Measurements from ENCODE around the gene GRHL3.
"Not testable (repeated sequence)": the region's sequence is repeated elsewhere in the genome, so short reads cannot be mapped to it uniquely, and the experiment has no call there.

Gene GRHL3

DNA sequence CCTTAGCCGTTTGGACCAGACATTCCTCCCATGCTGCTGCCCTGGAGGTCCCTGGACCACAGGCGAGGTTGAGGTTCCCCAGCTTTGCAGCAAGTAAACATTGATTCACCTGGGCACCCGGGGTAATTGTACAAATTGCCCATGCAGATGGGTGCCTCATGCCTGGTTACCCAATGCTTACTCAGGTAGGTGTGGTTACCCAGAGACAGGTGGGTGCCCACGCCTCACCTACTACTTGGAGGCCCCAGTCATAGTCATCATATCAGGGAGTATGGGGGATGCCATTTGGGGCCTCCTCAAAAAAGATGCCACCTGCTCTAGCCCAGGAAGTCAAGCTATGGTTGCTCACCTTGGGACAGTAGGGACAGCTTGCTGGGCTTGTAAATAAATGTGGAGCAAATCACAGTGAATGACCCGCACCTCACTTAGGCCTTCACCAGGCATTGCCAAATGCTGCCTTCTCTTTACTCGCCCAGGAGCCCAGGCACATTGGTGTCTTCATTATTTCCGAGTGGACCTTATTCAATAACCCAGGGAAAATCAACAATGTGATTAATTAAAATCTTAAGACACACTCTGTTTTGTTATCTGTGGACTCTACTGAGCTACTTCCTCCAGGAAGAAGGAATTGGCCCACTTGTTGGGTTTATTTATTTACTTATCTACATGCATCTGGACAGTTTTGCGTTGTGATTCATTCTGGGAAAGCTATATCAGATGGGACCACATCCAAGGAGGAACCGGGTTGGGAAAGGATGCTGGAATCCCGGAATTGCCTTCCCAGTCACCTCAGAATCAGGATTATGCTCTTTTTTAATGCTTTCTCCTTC, 35.6 kb upstream of the GRHL3 start:
- Histone ChIP-seq H3K4me3 (ENCODE audit: low read depth in 1 of 2, low read length in 2 of 2) (no peak overlapping the region), H3K27ac (ENCODE audit: low read length) (no peak overlapping the region), H3K4me1 (ENCODE audit: control insufficient read depth in 1 of 2, insufficient read depth in 2 of 2, low read length in 2 of 2) (no peaks in the 10 kb centered on the region), H3K36me3 (ENCODE audit: control insufficient read depth in 1 of 2, insufficient read depth in 2 of 2, low read length in 2 of 2) (no peaks in the 10 kb centered on the region), H3K27me3 (ENCODE audit: low read depth, low read length) (no peaks in the 10 kb centered on the region), H3K9me3 (ENCODE audit: control insufficient read depth in 1 of 2, low read length in 2 of 2) (no peaks in the 10 kb centered on the region)

DNA sequence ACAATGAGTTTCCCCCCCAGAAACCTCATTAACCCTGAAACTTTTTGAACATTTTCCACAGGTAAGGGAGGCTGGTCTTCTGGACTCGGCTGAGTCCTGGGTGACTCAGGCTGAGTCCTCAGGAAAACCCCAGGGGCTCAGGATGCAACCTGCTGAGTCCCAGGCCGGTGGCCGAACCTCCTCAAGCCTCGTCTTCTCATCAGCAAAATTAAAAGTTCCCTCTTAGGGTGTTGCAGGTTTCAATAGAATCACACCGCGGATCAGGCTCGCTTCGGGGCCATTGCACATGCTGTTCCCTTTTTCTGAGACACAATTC, 35.0 kb upstream of the GRHL3 start:
- Histone ChIP-seq H3K4me1 (ENCODE audit: control insufficient read depth in 1 of 2, insufficient read depth in 2 of 2, low read length in 2 of 2) (no peaks in the 10 kb centered on the region), H3K36me3 (ENCODE audit: control insufficient read depth in 1 of 2, insufficient read depth in 2 of 2, low read length in 2 of 2) (no peaks in the 10 kb centered on the region), H3K27me3 (ENCODE audit: low read depth, low read length) (no peaks in the 10 kb centered on the region), H3K9me3 (ENCODE audit: control insufficient read depth in 1 of 2, low read length in 2 of 2) (no peaks in the 10 kb centered on the region), H3K27ac (ENCODE audit: low read length) (no peak overlapping the region), H3K4me3 (ENCODE audit: low read depth in 1 of 2, low read length in 2 of 2) (no peak overlapping the region)

DNA sequence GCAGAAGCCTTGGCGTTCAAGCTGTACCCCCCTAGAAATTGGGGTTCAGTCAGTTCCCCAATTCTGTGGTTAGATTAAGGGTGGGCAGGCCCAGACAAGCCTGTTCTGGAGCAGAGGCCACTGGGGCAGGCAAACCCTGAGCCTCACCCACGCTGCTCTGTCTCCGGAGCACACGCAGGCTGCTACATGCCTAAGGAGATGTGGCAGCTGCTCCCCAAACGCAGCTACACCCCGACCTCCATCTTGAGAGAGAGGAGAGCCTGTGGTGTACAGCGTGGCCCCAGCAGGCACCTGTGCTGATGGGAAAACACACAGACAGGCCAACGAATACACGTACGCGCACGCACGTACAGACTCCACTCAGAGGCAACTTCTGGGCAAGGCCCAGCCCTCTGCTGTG, 33.9 kb upstream of the GRHL3 start:
- no peaks in the 10 kb centered on the region for H3K36me3 ChIP-seq (ENCODE audit: control insufficient read depth in 1 of 2, insufficient read depth in 2 of 2, low read length in 2 of 2)
- H3K9me3 ChIP-seq (ENCODE audit: control insufficient read depth in 1 of 2, low read length in 2 of 2) = no peaks in the 10 kb centered on the region
- no peaks in the 10 kb centered on the region for H3K4me1 ChIP-seq (ENCODE audit: control insufficient read depth in 1 of 2, insufficient read depth in 2 of 2, low read length in 2 of 2)
- no peak overlapping the region for H3K4me3 ChIP-seq (ENCODE audit: low read depth in 1 of 2, low read length in 2 of 2)
- no peaks in the 10 kb centered on the region for H3K27me3 ChIP-seq (ENCODE audit: low read depth, low read length)
- no peak overlapping the region for H3K27ac ChIP-seq (ENCODE audit: low read length)

DNA sequence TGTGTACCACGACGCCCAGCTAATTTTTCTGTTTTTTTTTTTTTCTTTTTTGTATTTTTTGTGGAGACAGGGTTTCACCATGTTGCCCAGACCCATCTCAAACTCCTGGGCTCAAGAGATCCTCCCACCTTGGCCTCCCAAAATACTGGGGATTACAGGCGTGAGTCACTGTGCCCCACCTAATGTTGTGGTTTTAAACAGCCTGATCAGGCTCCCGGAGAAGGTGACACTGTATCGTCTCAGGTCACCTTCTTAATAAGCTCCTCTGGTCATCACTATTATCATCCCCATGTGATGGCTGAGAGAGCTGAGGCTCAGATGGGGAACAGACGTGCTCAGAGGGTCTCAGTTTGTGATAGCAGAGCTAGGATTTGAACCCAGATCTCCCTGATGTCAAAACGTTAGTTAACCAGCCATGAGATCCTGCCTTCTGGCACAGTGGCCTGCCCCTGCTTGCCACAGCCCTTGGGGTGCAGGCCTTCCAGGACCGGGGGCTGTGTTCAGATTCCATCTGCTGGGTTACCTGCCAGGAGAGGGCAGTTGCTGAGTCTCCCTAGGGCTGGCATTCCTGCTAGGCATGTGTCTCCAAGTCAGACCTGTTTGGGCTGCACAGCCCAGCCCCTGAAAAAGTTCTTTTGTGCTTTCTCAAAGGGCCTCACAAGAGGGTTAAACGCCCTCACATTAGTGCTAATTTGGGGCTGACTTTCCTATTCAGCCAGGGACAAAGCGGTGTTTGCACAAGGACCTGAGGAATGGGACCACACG, 32.7 kb upstream of the GRHL3 start:
- Histone ChIP-seq H3K36me3 (ENCODE audit: control insufficient read depth in 1 of 2, insufficient read depth in 2 of 2, low read length in 2 of 2) (no peaks in the 10 kb centered on the region), H3K9me3 (ENCODE audit: control insufficient read depth in 1 of 2, low read length in 2 of 2) (no peaks in the 10 kb centered on the region), H3K27me3 (ENCODE audit: low read depth, low read length) (no peaks in the 10 kb centered on the region), H3K4me1 (ENCODE audit: control insufficient read depth in 1 of 2, insufficient read depth in 2 of 2, low read length in 2 of 2) (no peaks in the 10 kb centered on the region), H3K4me3 (ENCODE audit: low read depth in 1 of 2, low read length in 2 of 2) (no peak overlapping the region), H3K27ac (ENCODE audit: low read length) (no peak overlapping the region)

DNA sequence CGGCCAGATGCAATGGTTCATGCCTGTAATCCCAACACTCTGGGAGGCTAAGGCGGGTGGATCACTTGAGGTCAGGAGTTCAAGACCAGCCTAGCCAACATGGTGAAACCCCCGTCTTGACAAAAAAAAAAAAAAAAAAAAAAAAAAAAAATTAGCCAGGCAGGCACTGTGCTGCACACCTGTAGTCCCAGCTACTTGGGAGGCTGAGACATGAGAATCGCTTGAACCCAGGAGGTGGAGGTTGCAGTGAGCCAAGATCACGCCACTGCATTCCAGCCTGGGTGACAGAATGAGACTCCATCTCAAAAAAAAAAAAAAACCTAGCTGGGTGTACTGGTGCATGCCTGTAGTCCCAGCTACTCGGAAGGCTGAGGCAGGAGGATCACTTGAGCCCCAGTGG, 31.4 kb upstream of the GRHL3 start:
- H3K9me3 ChIP-seq (ENCODE audit: control insufficient read depth in 1 of 2, low read length in 2 of 2); H3K4me3 ChIP-seq (ENCODE audit: low read depth in 1 of 2, low read length in 2 of 2); H3K27ac ChIP-seq (ENCODE audit: low read length); H3K36me3 ChIP-seq (ENCODE audit: control insufficient read depth in 1 of 2, insufficient read depth in 2 of 2, low read length in 2 of 2); H3K4me1 ChIP-seq (ENCODE audit: control insufficient read depth in 1 of 2, insufficient read depth in 2 of 2, low read length in 2 of 2); H3K27me3 ChIP-seq (ENCODE audit: low read depth, low read length): not testable (repeated sequence)

DNA sequence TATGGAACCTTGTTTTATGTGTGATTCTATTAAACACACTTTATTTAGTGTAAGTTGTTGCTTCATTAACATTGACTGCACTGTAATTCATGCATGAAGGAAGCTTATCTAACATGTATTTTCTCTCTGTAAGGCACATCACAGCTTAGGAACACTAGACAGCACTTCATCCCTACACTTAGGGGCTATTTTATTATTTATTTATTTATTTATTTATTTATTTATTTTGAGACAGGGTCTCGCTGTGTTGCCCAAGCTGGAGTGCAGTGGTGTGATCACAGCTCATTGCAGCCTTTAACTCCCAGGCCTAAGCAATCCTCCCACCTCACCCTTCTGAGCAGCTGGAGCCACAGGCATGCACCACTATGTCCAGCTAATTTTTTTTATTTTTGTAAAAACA, 30.7 kb upstream of the GRHL3 start:
- Histone ChIP-seq H3K27ac (ENCODE audit: low read length) (no peak overlapping the region), H3K4me3 (ENCODE audit: low read depth in 1 of 2, low read length in 2 of 2) (no peak overlapping the region), H3K27me3 (ENCODE audit: low read depth, low read length) (no peaks in the 10 kb centered on the region), H3K9me3 (ENCODE audit: control insufficient read depth in 1 of 2, low read length in 2 of 2) (no peaks in the 10 kb centered on the region), H3K36me3 (ENCODE audit: control insufficient read depth in 1 of 2, insufficient read depth in 2 of 2, low read length in 2 of 2) (no peaks in the 10 kb centered on the region), H3K4me1 (ENCODE audit: control insufficient read depth in 1 of 2, insufficient read depth in 2 of 2, low read length in 2 of 2) (no peaks in the 10 kb centered on the region)

DNA sequence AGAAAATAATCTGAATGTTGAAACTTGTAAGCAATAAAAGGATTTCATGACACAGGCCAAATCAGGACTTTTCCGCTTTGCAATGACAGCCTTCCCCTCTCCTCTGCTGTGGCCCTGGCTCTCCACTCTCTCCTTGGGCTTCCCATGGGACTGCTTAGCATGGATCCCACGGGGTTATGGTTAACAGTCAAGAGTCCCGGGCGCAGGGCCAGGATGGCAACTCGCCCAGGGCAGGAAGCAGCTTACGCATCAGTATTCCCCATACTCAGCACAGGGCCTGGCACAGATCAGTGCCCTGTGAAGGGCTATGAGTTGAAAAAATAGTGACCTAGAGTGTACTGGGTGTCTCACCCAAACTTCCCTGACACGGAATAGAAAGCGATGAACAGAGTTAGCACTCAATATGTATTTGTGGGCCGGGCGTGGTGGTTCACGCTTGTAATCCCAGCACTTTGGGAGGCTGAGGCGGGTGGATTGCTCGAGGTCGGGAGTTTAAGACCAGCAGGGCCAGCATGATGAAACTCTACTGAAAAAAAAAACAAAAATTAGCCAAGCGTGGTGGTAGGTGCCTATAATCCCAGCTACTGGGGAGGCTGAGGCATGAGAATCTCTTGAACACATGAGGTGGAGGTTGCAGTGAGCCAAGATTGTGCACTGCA, 29.1 kb upstream of the GRHL3 start:
- peaks cover 5% of the 10 kb centered on the region in 2 donors for H3K4me1 ChIP-seq (ENCODE audit: control insufficient read depth in 1 of 2, insufficient read depth in 2 of 2, low read length in 2 of 2)
- H3K27me3 ChIP-seq (ENCODE audit: low read depth, low read length) = no peaks in the 10 kb centered on the region
- H3K27ac ChIP-seq (ENCODE audit: low read length) = no peak overlapping the region
- no peaks in the 10 kb centered on the region for H3K9me3 ChIP-seq (ENCODE audit: control insufficient read depth in 1 of 2, low read length in 2 of 2)
- no peak overlapping the region for H3K4me3 ChIP-seq (ENCODE audit: low read depth in 1 of 2, low read length in 2 of 2)
- H3K36me3 ChIP-seq (ENCODE audit: control insufficient read depth in 1 of 2, insufficient read depth in 2 of 2, low read length in 2 of 2) = no peaks in the 10 kb centered on the region

DNA sequence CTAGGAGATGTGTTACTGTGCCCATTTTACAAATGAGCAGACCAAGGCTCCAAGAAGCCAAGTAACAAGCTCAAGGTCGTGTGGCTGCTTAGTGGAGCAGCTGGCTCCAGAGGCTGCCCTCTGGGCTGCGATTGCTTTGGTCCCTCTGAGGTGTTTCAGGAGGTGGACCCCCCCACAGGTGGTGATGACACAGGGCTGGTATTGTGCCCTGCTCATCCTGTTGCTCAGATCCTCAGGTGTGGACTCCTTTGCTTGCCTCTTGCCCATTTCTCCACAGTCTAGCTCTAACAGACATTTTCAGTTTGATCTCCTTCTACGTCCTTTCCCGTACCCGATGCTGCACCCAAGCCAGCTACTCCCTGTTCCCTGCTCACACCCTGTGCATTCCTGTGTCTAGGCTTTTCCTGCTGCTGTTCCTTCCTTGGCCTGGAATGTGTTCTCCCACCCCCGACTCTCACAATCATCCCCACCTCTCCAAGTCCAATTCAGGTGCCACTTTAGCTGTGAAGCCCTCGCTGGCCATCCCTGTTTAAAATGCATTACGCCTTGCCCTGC, 28.1 kb upstream of the GRHL3 start:
- Histone ChIP-seq H3K9me3 (ENCODE audit: control insufficient read depth in 1 of 2, low read length in 2 of 2) (no peaks in the 10 kb centered on the region), H3K4me1 (ENCODE audit: control insufficient read depth in 1 of 2, insufficient read depth in 2 of 2, low read length in 2 of 2) (peaks cover 8 to 9% of the 10 kb centered on the region in 2 donors), H3K27me3 (ENCODE audit: low read depth, low read length) (no peaks in the 10 kb centered on the region), H3K36me3 (ENCODE audit: control insufficient read depth in 1 of 2, insufficient read depth in 2 of 2, low read length in 2 of 2) (no peaks in the 10 kb centered on the region), H3K4me3 (ENCODE audit: low read depth in 1 of 2, low read length in 2 of 2) (no peak overlapping the region), H3K27ac (ENCODE audit: low read length) (no peak overlapping the region)

DNA sequence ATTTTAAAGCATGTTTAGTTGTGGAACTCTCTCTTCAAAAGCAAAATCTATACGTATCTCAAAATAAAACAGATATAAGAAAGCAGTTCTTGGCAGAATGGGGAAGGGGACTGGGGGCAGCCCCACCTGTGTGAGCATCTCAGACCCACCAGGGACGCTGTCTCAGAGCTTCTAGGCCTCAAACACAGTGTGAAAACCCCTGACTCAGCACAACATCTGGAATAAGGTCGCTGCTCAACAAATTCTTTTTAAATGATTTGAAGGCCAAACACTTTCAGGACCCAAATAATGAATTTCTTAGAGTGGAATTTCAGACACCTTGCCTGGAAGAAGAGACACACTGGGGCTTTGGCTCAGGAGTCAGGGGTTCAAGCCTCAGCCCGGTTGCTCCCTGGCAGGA, 27.1 kb upstream of the GRHL3 start:
- no peaks in the 10 kb centered on the region for H3K27me3 ChIP-seq (ENCODE audit: low read depth, low read length)
- H3K9me3 ChIP-seq (ENCODE audit: control insufficient read depth in 1 of 2, low read length in 2 of 2) = no peaks in the 10 kb centered on the region
- peaks cover 8 to 9% of the 10 kb centered on the region in 2 donors for H3K4me1 ChIP-seq (ENCODE audit: control insufficient read depth in 1 of 2, insufficient read depth in 2 of 2, low read length in 2 of 2)
- no peak overlapping the region for H3K27ac ChIP-seq (ENCODE audit: low read length)
- no peaks in the 10 kb centered on the region for H3K36me3 ChIP-seq (ENCODE audit: control insufficient read depth in 1 of 2, insufficient read depth in 2 of 2, low read length in 2 of 2)
- no peak overlapping the region for H3K4me3 ChIP-seq (ENCODE audit: low read depth in 1 of 2, low read length in 2 of 2)

DNA sequence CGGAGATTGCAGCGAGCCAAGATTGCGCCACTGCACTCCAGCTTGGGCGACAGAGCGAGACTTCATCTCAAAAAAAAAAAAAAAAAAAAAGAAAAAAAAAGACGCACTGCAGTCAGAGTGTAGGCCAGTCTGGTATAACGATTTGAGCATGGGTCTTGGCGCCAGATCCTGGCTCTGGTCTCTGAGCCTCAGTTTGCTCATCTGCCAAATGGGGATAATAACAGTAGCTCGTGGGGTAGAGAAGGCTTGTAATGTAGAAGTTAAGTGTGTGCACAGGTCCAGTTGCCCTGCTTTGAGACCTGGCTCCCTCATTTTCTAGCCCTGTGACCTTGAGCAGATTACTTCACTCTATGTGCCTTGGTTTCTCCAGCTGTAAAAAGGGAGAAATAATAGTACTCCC, 26.3 kb upstream of the GRHL3 start:
- H3K4me3 ChIP-seq (ENCODE audit: low read depth in 1 of 2, low read length in 2 of 2) = no peak overlapping the region
- H3K27ac ChIP-seq (ENCODE audit: low read length) = no peak overlapping the region
- H3K36me3 ChIP-seq (ENCODE audit: control insufficient read depth in 1 of 2, insufficient read depth in 2 of 2, low read length in 2 of 2) = no peaks in the 10 kb centered on the region
- no peaks in the 10 kb centered on the region for H3K27me3 ChIP-seq (ENCODE audit: low read depth, low read length)
- no peaks in the 10 kb centered on the region for H3K9me3 ChIP-seq (ENCODE audit: control insufficient read depth in 1 of 2, low read length in 2 of 2)
- peaks cover 8 to 9% of the 10 kb centered on the region in 2 donors for H3K4me1 ChIP-seq (ENCODE audit: control insufficient read depth in 1 of 2, insufficient read depth in 2 of 2, low read length in 2 of 2)

DNA sequence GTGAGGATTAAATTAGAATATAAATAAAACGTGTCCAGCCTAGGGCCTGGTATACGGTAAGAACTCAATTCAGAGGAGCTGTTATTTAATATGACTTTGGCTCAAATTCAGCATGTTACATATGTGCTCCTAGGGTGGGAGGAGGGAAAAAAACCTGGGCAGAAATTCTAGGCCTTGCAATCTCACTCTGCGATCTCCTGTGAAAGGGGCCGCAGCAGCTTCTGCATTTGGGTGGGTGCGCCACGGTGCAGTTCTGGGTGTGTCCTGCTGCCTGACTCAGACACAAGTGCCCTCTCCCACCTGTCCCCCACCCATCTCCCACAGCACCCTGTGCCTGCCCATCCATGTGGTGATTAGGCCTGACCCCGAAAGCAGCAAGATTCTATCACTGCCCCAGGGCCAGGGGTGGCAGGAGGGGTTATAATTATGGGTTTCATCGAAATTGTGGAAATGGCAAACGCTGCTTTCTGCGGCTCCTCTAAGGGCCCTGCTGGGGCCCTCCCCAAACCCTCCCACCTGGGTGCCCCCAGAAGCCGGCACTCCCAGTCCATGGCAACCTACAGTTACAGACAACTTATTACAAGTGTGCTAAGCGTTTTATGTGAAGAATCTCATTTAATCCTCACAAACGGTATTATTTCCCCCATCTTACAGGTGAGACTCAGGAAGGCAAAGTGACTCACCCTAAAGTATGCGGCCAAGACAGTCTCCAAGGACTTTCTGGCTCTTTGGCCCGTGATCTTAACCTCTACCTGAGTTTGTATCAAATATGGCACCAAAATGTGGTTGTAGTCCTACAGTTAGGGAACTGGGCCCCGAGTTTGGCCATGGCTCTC, 25.5 kb upstream of the GRHL3 start:
- Histone ChIP-seq H3K4me1 (ENCODE audit: control insufficient read depth in 1 of 2, insufficient read depth in 2 of 2, low read length in 2 of 2) (peaks cover 8 to 9% of the 10 kb centered on the region in 2 donors), H3K36me3 (ENCODE audit: control insufficient read depth in 1 of 2, insufficient read depth in 2 of 2, low read length in 2 of 2) (no peaks in the 10 kb centered on the region), H3K9me3 (ENCODE audit: control insufficient read depth in 1 of 2, low read length in 2 of 2) (no peaks in the 10 kb centered on the region), H3K4me3 (ENCODE audit: low read depth in 1 of 2, low read length in 2 of 2) (no peak overlapping the region), H3K27ac (ENCODE audit: low read length) (peak overlapping the region; percentile 4), H3K27me3 (ENCODE audit: low read depth, low read length) (no peaks in the 10 kb centered on the region)
